GM12874 (cell line): Measurements from ENCODE around the gene SLC12A6.

Source experiments
- CTCF ChIP-seq: IDR thresholded peaks from 2 replicates; pipeline ENCODE4 v1.5.1; 2011; ENCODE audit warnings: low read depth, mild to moderate bottlenecking, control low read depth, low read length, moderate library complexity; ENCODE audit not compliant: insufficient read depth

The SLC12A6 gene

GRCh38 chr15:34337557-34338306 is at the start of gene SLC12A6:
Gene SLC12A6, minus strand, starts transcription at chr15:34337781. Its CDS starts 1,101 bp downstream, at chr15:34336680.
- TF ChIP-seq CTCF: no peak

- no peak for TF ChIP-seq CTCF
Observed at GRCh38 chr15:34376856-34377255, 39.3 kb upstream of the SLC12A6 start.

GRCh38 chr15:34374816-34375215 is 37.2 kb upstream of the SLC12A6 start:
- TF ChIP-seq CTCF: no peak

- TF ChIP-seq CTCF: no peak
Observed at GRCh38 chr15:34373951-34374350, 36.4 kb upstream of the SLC12A6 start.

GRCh38 chr15:34370643-34371042 is 33.1 kb upstream of the SLC12A6 start:
- no peak for TF ChIP-seq CTCF

GRCh38 chr15:34370129-34370528 is 32.5 kb upstream of the SLC12A6 start:
- TF ChIP-seq CTCF: no peak

GRCh38 chr15:34367101-34368081 is 29.8 kb upstream of the SLC12A6 start, which contains the start of gene LPCAT4:
Gene LPCAT4, minus strand, starts transcription at chr15:34367196. Its CDS starts 96 bp downstream, at chr15:34367100.
- TF ChIP-seq CTCF: peak; percentile 98
